ENCODE data around the gene HBA2.
"Not testable (repeated sequence)": the region's sequence is repeated elsewhere in the genome, so short reads cannot be mapped to it uniquely, and the experiment has no call there.

DNA sequence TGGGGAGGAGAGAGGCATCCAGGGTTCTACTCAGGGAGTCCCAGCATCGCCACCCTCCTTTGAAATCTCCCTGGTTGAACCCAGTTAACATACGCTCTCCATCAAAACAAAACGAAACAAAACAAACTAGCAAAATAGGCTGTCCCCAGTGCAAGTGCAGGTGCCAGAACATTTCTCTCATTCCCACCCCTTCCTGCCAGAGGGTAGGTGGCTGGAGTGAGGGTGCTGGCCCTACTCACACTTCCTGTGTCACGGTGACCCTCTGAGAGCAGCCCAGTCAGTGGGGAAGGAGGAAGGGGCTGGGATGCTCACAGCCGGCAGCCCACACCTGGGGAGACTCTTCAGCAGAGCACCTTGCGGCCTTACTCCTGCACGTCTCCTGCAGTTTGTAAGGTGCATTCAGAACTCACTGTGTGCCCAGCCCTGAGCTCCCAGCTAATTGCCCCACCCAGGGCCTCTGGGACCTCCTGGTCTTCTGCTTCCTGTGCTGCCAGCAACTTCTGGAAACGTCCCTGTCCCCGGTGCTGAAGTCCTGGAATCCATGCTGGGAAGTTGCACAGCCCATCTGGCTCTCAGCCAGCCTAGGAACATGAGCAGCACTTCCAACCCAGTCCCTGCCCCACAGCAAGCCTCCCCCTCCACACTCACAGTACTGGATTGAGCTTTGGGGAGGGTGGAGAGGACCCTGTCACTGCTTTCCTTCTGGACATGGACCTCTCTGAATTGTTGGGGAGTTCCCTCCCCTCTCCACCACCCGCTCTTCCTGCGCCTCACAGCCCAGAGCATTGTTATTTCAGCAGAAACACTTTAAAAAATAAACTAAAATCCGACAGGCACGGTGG is 1.5 kb downstream of the HBA2 start:
- TF ChIP-seq, protein P1, sequence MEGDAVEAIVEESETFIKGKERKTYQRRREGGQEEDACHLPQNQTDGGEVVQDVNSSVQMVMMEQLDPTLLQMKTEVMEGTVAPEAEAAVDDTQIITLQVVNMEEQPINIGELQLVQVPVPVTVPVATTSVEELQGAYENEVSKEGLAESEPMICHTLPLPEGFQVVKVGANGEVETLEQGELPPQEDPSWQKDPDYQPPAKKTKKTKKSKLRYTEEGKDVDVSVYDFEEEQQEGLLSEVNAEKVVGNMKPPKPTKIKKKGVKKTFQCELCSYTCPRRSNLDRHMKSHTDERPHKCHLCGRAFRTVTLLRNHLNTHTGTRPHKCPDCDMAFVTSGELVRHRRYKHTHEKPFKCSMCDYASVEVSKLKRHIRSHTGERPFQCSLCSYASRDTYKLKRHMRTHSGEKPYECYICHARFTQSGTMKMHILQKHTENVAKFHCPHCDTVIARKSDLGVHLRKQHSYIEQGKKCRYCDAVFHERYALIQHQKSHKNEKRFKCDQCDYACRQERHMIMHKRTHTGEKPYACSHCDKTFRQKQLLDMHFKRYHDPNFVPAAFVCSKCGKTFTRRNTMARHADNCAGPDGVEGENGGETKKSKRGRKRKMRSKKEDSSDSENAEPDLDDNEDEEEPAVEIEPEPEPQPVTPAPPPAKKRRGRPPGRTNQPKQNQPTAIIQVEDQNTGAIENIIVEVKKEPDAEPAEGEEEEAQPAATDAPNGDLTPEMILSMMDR (IDR thresholded peaks at IDR 0.05): not testable (repeated sequence)
- not testable (repeated sequence) for TF ChIP-seq POLR2A (IDR thresholded peaks at IDR 0.05)
